Endothelial cell (in vitro differentiated cells): ENCODE measurements around the gene NKIRAS1. TPM values are rescaled to one million over a fixed set of nuclear protein-coding genes. Genes with fewer than 3 reads are reported as not detected.

Source experiments
- DNase-seq: peaks from one replicate; pipeline ENCODE4 v3.0.0; 2021; ENCODE audit warnings: low spot score
- H3K27ac Mint-ChIP-seq: one replicate; pipeline ENCODE4 v1.8.0; 2021; ENCODE audit warnings: mixed read lengths, inconsistent platforms; ENCODE audit not compliant: unreplicated experiment
- H3K27me3 Mint-ChIP-seq: one replicate; pipeline ENCODE4 v1.8.0; 2021; ENCODE audit warnings: mild to moderate bottlenecking, moderate library complexity, mixed read lengths, inconsistent platforms; ENCODE audit not compliant: unreplicated experiment
- H3K36me3 Mint-ChIP-seq: one replicate; pipeline ENCODE4 v1.8.0; 2021; ENCODE audit warnings: mild to moderate bottlenecking, low read depth, mixed read lengths, inconsistent platforms; ENCODE audit not compliant: unreplicated experiment
- H3K4me1 Mint-ChIP-seq: one replicate; pipeline ENCODE4 v1.8.0; 2021; ENCODE audit warnings: mild to moderate bottlenecking, mixed read lengths, inconsistent platforms; ENCODE audit not compliant: unreplicated experiment
- H3K4me3 Mint-ChIP-seq: one replicate; pipeline ENCODE4 v1.8.0; 2021; ENCODE audit warnings: mild to moderate bottlenecking, mixed read lengths, inconsistent platforms; ENCODE audit not compliant: unreplicated experiment
- H3K9me3 Mint-ChIP-seq: one replicate; pipeline ENCODE4 v1.8.0; 2021; ENCODE audit warnings: mixed read lengths, inconsistent platforms; ENCODE audit not compliant: unreplicated experiment
- CTCF ChIP-seq: fragments of 200-600 bp; sonication (generic); IDR thresholded peaks from one replicate; pipeline ENCODE4 v1.5.0; 2021; ENCODE audit warnings: antibody characterized with exemption; ENCODE audit not compliant: unreplicated experiment
- total RNA-seq: library from RNA; stranded (reverse); fragmentation: NEBNext Ultra II Directional; extraction: Animal tissue kit (Norgen Biotek cat#: 25700); gene quantifications from one replicate; pipeline ENCODE4 v1.2.1, GENCODE V29; 2021; ENCODE audit not compliant: unreplicated experiment

NKIRAS1 gene
- total RNA-seq, 1 donor from 2014 or later = 4.3 TPM

GRCh38 chr3:23911397-23911796, 5.4 kb downstream of the NKIRAS1 start:
- no peak overlapping the region for H3K27ac Mint-ChIP-seq
- H3K36me3 Mint-ChIP-seq = no peaks in the 10 kb centered on the region
- DNase-seq = no peak
- H3K9me3 Mint-ChIP-seq = no peaks in the 10 kb centered on the region
- TF ChIP-seq CTCF = no peak
- peaks cover 11% of the 10 kb centered on the region for H3K4me1 Mint-ChIP-seq
- H3K4me3 Mint-ChIP-seq = no peak overlapping the region
- H3K27me3 Mint-ChIP-seq = peaks cover 3% of the 10 kb centered on the region

GRCh38 chr3:23909341-23909740, 7.4 kb downstream of the NKIRAS1 start:
- Mint-ChIP-seq H3K4me1 (peaks cover 7% of the 10 kb centered on the region), H3K27ac (no peak overlapping the region), H3K36me3 (no peaks in the 10 kb centered on the region), H3K27me3 (no peaks in the 10 kb centered on the region), H3K9me3 (no peaks in the 10 kb centered on the region), H3K4me3 (no peak overlapping the region)
- TF ChIP-seq CTCF = no peak
- no peak for DNase-seq

GRCh38 chr3:23904545-23904944, 12.2 kb downstream of the NKIRAS1 start:
- H3K36me3 Mint-ChIP-seq = peaks cover 11% of the 10 kb centered on the region
- no peak overlapping the region for H3K27ac Mint-ChIP-seq
- H3K4me3 Mint-ChIP-seq = no peak overlapping the region

GRCh38 chr3:23900744-23901143, 16.0 kb downstream of the NKIRAS1 start:
- TF ChIP-seq CTCF = no peak
- no peak overlapping the region for H3K27ac Mint-ChIP-seq
- H3K27me3 Mint-ChIP-seq = no peaks in the 10 kb centered on the region
- no peak overlapping the region for H3K4me3 Mint-ChIP-seq
- no peaks in the 10 kb centered on the region for H3K4me1 Mint-ChIP-seq
- peaks cover 37% of the 10 kb centered on the region for H3K36me3 Mint-ChIP-seq
- no peak for DNase-seq
- peaks cover 3% of the 10 kb centered on the region for H3K9me3 Mint-ChIP-seq

More at GRCh38 chr3:23904545-23904944, 12.2 kb downstream of the NKIRAS1 start:
- no peak for DNase-seq
- H3K9me3 Mint-ChIP-seq = no peaks in the 10 kb centered on the region
- H3K27me3 Mint-ChIP-seq = no peaks in the 10 kb centered on the region
- H3K4me1 Mint-ChIP-seq = peaks cover 4% of the 10 kb centered on the region
- no peak for TF ChIP-seq CTCF

- Mint-ChIP-seq H3K4me1 (peaks cover 9% of the 10 kb centered on the region), H3K9me3 (peaks cover 3% of the 10 kb centered on the region), H3K4me3 (peak overlapping the region; percentile 39), H3K27ac (no peak overlapping the region), H3K36me3 (peaks cover 46% of the 10 kb centered on the region), H3K27me3 (no peaks in the 10 kb centered on the region)
- DNase-seq = no peak
- TF ChIP-seq CTCF = no peak
These were observed 21.6 kb downstream of the NKIRAS1 start for GRCh38 chr3:23895181-23895580.
